Measurements from ENCODE around the gene IBA57. TPM values are rescaled to one million over a fixed set of nuclear protein-coding genes. Genes with fewer than 3 reads are reported as not detected.

Gene IBA57
- polyA plus RNA-seq, 1 donor (not counting 4 experiments of a cell fraction or from before 2014, with no cell fraction given) = 1.5 TPM

DNA sequence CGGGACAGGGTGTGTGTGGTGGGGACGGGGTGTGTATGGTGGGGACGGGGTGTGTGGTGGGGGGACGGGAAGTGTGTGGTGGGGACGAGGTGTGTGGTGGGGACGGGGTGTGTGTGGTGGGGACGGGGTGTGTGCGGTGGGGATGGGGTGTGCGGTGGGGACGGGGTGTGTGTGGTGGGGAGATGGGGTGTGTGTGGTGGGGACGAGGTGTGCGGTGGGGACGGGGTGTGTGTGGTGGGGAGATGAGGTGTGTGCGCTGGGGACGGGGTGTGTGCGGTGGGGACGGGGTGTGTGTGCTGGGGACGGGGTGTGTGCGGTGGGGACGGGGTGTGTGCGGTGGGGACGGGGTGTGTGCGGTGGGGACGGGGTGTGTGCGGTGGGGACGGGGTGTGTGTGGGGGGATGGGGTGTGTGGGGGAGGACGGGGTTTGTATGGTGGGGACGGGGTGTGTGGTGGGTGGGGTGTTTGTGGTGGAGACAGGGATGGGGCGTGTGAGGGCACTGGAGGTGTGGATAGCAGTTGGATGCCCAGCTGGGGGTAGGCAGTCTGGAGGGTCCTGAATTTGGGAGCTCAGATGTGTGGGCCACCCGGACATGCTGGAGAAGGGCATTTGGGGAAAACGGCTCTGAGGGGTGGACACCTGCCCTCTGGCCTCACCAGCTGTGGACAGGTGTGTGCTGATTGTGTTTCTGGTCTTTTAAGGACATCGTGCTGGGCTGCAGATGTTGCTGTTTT lies 16.9 kb downstream of the IBA57 start:
- FAIRE-seq = no peak
- no peak for DNase-seq (ENCODE audit: low read depth, low spot score)

DNA sequence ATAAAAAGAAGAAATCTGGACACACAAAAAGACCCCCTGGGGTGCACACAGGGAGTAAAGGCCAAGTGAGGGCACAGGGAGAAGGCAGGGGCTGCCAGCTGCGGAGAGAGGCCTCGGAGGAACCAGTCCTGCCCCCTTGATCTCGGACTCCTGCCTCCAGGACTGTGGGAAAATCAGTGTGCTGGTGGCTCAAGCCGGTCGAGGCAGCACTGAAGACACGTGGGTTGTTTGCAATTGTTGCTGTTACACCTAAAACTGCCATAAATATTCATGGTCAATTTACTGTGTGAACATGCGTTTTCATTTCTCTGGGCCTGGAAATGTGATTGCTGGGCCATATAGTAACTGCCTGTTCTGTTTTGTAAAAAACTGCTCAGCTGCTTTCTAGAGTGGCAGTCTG lies 18.5 kb downstream of the IBA57 start:
- DNase-seq (ENCODE audit: low read depth, low spot score) (no peak), FAIRE-seq (no peak)
- Histone ChIP-seq H3K27me3 (ENCODE audit: control insufficient read depth, extremely low read depth, insufficient read depth, low read length) (no peaks in the 10 kb centered on the region), H3K79me2 (ENCODE audit: control insufficient read depth, insufficient read depth, low read length) (no peaks in the 10 kb centered on the region), H3K27ac (ENCODE audit: control insufficient read depth, insufficient read depth, low read length) (no peak overlapping the region), H4K20me1 (ENCODE audit: control insufficient read depth, extremely low read depth, insufficient read depth, low read length) (no peaks in the 10 kb centered on the region), H3K9me1 (ENCODE audit: control insufficient read depth, extremely low read depth, insufficient read depth, low read length) (no peaks in the 10 kb centered on the region), H3K9ac (ENCODE audit: control insufficient read depth, extremely low read depth, insufficient read depth, low read length) (no peak overlapping the region), H2AFZ (ENCODE audit: control insufficient read depth, low read length) (no peak overlapping the region), H3K36me3 (ENCODE audit: control insufficient read depth in 2 of 2, extremely low read depth in 1 of 2, insufficient read depth in 2 of 2, low read length in 2 of 2) (no peaks in the 10 kb centered on the region), H3K4me2 (ENCODE audit: control insufficient read depth, extremely low read depth, insufficient read depth, low read depth, low read length) (no peak overlapping the region), H3K9me3 (ENCODE audit: control insufficient read depth, low read depth, low read length) (no peaks in the 10 kb centered on the region), H3K4me3 (ENCODE audit: control insufficient read depth in 2 of 3, extremely low read depth in 1 of 3, insufficient read depth in 2 of 3, low read depth in 1 of 3, low read length in 3 of 3) (no peak overlapping the region), H3K4me1 (ENCODE audit: control insufficient read depth, extremely low read depth, insufficient read depth, low read length) (no peaks in the 10 kb centered on the region)
- TF ChIP-seq EZH2 (IDR thresholded peaks at IDR 0.05; ENCODE audit: low read length) = no peak
- TF ChIP-seq, protein P1, sequence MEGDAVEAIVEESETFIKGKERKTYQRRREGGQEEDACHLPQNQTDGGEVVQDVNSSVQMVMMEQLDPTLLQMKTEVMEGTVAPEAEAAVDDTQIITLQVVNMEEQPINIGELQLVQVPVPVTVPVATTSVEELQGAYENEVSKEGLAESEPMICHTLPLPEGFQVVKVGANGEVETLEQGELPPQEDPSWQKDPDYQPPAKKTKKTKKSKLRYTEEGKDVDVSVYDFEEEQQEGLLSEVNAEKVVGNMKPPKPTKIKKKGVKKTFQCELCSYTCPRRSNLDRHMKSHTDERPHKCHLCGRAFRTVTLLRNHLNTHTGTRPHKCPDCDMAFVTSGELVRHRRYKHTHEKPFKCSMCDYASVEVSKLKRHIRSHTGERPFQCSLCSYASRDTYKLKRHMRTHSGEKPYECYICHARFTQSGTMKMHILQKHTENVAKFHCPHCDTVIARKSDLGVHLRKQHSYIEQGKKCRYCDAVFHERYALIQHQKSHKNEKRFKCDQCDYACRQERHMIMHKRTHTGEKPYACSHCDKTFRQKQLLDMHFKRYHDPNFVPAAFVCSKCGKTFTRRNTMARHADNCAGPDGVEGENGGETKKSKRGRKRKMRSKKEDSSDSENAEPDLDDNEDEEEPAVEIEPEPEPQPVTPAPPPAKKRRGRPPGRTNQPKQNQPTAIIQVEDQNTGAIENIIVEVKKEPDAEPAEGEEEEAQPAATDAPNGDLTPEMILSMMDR (optimal IDR thresholded peaks at IDR 0.05 in 1 of 3, IDR thresholded peaks at IDR 0.05 in 1 of 3, conservative IDR thresholded peaks at IDR 0.05 in 1 of 3; ENCODE audit: extremely low read depth in 1 of 3, insufficient read depth in 2 of 3, low read length in 3 of 3) = no peak
- dilution Hi-C loops (cut with MboI; ENCODE audit: extremely low pct_ligation_motif_present, low sequenced_read_pairs) = no loop called here

More for the DNA sequence above, 16.9 kb downstream of the IBA57 start:
- Histone ChIP-seq H2AFZ (ENCODE audit: control insufficient read depth, low read length) (no peak overlapping the region), H3K9me1 (ENCODE audit: control insufficient read depth, extremely low read depth, insufficient read depth, low read length) (no peaks in the 10 kb centered on the region), H3K4me2 (ENCODE audit: control insufficient read depth, extremely low read depth, insufficient read depth, low read depth, low read length) (no peak overlapping the region), H3K27ac (ENCODE audit: control insufficient read depth, insufficient read depth, low read length) (no peak overlapping the region), H3K27me3 (ENCODE audit: control insufficient read depth, extremely low read depth, insufficient read depth, low read length) (no peaks in the 10 kb centered on the region), H3K9ac (ENCODE audit: control insufficient read depth, extremely low read depth, insufficient read depth, low read length) (no peak overlapping the region), H4K20me1 (ENCODE audit: control insufficient read depth, extremely low read depth, insufficient read depth, low read length) (no peaks in the 10 kb centered on the region), H3K9me3 (ENCODE audit: control insufficient read depth, low read depth, low read length) (no peaks in the 10 kb centered on the region), H3K36me3 (ENCODE audit: control insufficient read depth in 2 of 2, extremely low read depth in 1 of 2, insufficient read depth in 2 of 2, low read length in 2 of 2) (no peaks in the 10 kb centered on the region), H3K79me2 (ENCODE audit: control insufficient read depth, insufficient read depth, low read length) (no peaks in the 10 kb centered on the region), H3K4me3 (ENCODE audit: control insufficient read depth in 2 of 3, extremely low read depth in 1 of 3, insufficient read depth in 2 of 3, low read depth in 1 of 3, low read length in 3 of 3) (no peak overlapping the region), H3K4me1 (ENCODE audit: control insufficient read depth, extremely low read depth, insufficient read depth, low read length) (no peaks in the 10 kb centered on the region)
- dilution Hi-C loops (cut with MboI; ENCODE audit: extremely low pct_ligation_motif_present, low sequenced_read_pairs) = no loop called here
- TF ChIP-seq, protein P1 (optimal IDR thresholded peaks at IDR 0.05 in 1 of 3, IDR thresholded peaks at IDR 0.05 in 1 of 3, conservative IDR thresholded peaks at IDR 0.05 in 1 of 3; ENCODE audit: extremely low read depth in 1 of 3, insufficient read depth in 2 of 3, low read length in 3 of 3) = no peak
- no peak for TF ChIP-seq EZH2 (IDR thresholded peaks at IDR 0.05; ENCODE audit: low read length)

Measured in keratinocyte (primary cell).